NB4 (cell line): ENCODE measurements around the gene ARG1.

Source experiments
- DNase-seq: peaks from one replicate; pipeline ENCODE4 v3.0.0; 2010; ENCODE audit warnings: low read depth
- H3K4me3 ChIP-seq: one replicate; pipeline ENCODE4 v1.5.1; 2011; ENCODE audit warnings: mild to moderate bottlenecking, low read depth, low read length, moderate library complexity
- CTCF ChIP-seq: IDR thresholded peaks from one replicate; pipeline ENCODE4 v1.5.1; 2012; ENCODE audit warnings: low read depth, low read length
- MAX ChIP-seq: IDR thresholded peaks from 2 replicates; pipeline ENCODE4 v1.6.1; 2011; ENCODE audit warnings: low read depth, low read length
- MYC ChIP-seq: IDR thresholded peaks from 2 replicates; pipeline ENCODE4 v1.6.1; 2011; ENCODE audit warnings: low read depth, low read length
- POLR2A ChIP-seq: IDR thresholded peaks from 2 replicates; pipeline ENCODE4 v1.6.1; 2011; ENCODE audit warnings: mild to moderate bottlenecking; ENCODE audit not compliant: insufficient read length; ENCODE audit errors: extremely low read depth

Gene ARG1

DNA sequence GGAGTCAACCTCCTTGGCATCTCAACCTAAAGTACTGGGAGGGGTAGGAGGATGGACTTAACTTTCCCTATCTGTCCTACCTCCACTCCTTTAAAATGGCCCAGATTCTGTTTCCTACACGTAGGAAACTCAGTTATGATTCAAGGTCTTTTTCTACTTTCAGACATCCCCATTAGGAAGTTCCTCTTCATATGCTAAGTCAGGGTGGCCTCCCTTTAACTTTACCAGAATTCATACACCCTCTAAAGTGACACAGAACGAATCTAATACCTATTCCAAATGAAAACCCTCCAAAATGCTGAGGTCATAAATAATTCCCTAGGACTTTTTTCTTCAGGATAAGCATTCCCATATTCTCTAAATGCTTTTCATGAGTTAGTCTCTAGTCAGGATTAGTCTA, 15.6 kb downstream of the ARG1 start:
- no peak for DNase-seq
- no peak overlapping the region for H3K4me3 ChIP-seq
- TF ChIP-seq MAX = no peak
- TF ChIP-seq POLR2A = no peak
- no peak for TF ChIP-seq CTCF
- TF ChIP-seq MYC = no peak

GRCh38 chr6:131592935-131593334, 19.9 kb downstream of the ARG1 start:
- no peak overlapping the region for H3K4me3 ChIP-seq
- TF ChIP-seq POLR2A (no peak), CTCF (no peak), MYC (no peak)
- DNase-seq = no peak

DNA sequence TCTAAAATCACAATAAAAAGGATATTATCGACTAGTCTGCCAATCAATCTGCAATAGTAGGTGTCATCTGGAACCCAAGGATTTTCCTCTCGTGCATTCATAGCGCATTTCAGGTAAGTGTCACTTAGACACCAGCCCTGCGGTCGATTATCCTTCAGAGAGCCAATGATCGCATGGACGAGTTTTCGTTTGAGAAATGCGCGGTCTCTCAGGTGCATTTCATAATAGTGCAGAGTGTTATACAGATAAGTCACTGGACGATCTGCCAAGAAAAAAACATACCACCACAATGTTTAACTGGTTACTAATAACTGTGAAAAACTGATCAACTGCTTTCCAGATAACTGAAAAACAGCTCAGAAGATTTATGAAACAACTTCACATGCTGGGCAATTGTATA, 21.0 kb downstream of the ARG1 start:
- H3K4me3 ChIP-seq = no peak overlapping the region
- DNase-seq = no peak
- TF ChIP-seq CTCF (no peak), MYC (no peak), POLR2A (no peak), MAX (no peak)

DNA sequence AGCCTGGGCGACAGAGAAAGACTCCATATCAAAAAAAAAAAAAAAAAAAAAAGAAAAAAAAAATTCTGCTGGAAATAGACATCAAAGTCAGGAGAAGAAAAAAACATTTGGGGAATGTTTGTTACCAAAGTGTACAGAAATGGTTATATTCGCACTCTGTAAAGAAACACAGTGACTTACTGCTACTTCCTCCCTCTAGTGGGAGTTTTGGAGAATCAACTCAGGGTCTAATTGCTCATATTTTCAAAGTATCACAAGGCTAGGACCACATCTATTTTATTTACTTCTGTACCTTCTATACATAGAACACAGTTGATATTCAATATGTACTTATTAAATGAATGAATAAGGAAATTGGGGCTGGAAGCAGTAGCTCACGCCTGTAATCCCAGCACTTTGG, 24.4 kb downstream of the ARG1 start:
- DNase-seq = peak; percentile 5
- no peak overlapping the region for H3K4me3 ChIP-seq
- no peak for TF ChIP-seq MYC
- peak; percentile 39 for TF ChIP-seq CTCF

- no peak overlapping the region for H3K4me3 ChIP-seq
- TF ChIP-seq MYC (no peak), CTCF (no peak), POLR2A (no peak), MAX (no peak)
- no peak for DNase-seq
Measured at GRCh38 chr6:131600716-131601115, 27.7 kb downstream of the ARG1 start.

- TF ChIP-seq MYC (no peak), MAX (no peak)
- no peak overlapping the region for H3K4me3 ChIP-seq
- DNase-seq = no peak
Measured at GRCh38 chr6:131602781-131603312, 29.8 kb downstream of the ARG1 start.
